Breast epithelium (tissue), 4 donors: Measurements from ENCODE around the gene ZNF274. TPM values are rescaled to one million over a fixed set of nuclear protein-coding genes. Genes with fewer than 3 reads are reported as not detected.

Experiments used
- DNase-seq, 2 donors: peaks; one replicate each; pipeline ENCODE4 v3.0.0-alpha.2; 2019; ENCODE audit warnings: low spot score in 2 of 2
- H3K27ac ChIP-seq, 2 donors: fragments of 200-600 bp; sonication (generic) in 1 of 2; one replicate each; pipeline ENCODE4 v1.5.1; 2016 to 2019; ENCODE audit warnings: mild to moderate bottlenecking in 1 of 2
- H3K27me3 ChIP-seq, 2 donors: fragments of 200-600 bp; sonication (generic) in 1 of 2; one replicate each; pipeline versions ENCODE4 v1.5.1 to v1.6.0; 2017 to 2019; ENCODE audit warnings: control low read depth in 1 of 2, mild to moderate bottlenecking in 1 of 2
- H3K36me3 ChIP-seq: fragments of 200-600 bp; one replicate; pipeline ENCODE4 v1.5.1; 2019
- H3K4me1 ChIP-seq, 2 donors: fragments of 200-600 bp; sonication (generic); one replicate each; pipeline ENCODE4 v1.5.1; 2016 to 2019; ENCODE audit warnings: control low read depth in 1 of 2
- H3K4me3 ChIP-seq, 3 donors: fragments of 200-600 bp; sonication (generic); 1 replicate in 2 of 3; 2 replicates in 1 of 3; pipeline ENCODE4 v1.5.1; 2016 to 2019; ENCODE audit warnings: mild to moderate bottlenecking in 3 of 3, moderate library complexity in 2 of 3
- H3K9me3 ChIP-seq, 2 donors: fragments of 200-600 bp; sonication (generic) in 1 of 2; one replicate each; pipeline ENCODE4 v1.5.1; 2016 to 2019; ENCODE audit warnings: control low read depth in 1 of 2
- POLR2A ChIP-seq: fragments of 450-650 bp; IDR thresholded peaks from one replicate; pipeline ENCODE4 v1.6.1; 2016; ENCODE audit warnings: antibody characterized with exemption, mild to moderate bottlenecking, moderate library complexity
- POLR2AphosphoS5 ChIP-seq, 3 donors: sonication (generic); formaldehyde crosslinking; IDR thresholded peaks; one replicate each; pipeline ENCODE4 v1.6.1; 2017; ENCODE audit warnings: antibody characterized with exemption in 3 of 3
- intact Hi-C: fragments of 100-400 bp; cut with DNase I; formaldehyde crosslinking; loops from one replicate; pipeline ENCODE4 v1.15.1; 2023; ENCODE audit warnings: low total_unique reads
- total RNA-seq, 3 donors: library from RNA; depleted of rRNA; stranded (reverse); fragments of >200 nt; gene quantifications; one replicate each; pipeline ENCODE4 v1.1.0, GENCODE V29; 2016
- TF ChIP-seq, protein P1 (sequence below), 3 donors: fragments of 450-650 bp; IDR thresholded peaks; one replicate each; pipeline ENCODE4 v1.5.1; 2016 to 2017; ENCODE audit warnings: antibody characterized with exemption in 3 of 3, mild to moderate bottlenecking in 3 of 3, moderate library complexity in 3 of 3

ZNF274 gene
- total RNA-seq, 3 donors from 2014 or later, result 21.9 to 46.5 (median 39.0) TPM

DNA sequence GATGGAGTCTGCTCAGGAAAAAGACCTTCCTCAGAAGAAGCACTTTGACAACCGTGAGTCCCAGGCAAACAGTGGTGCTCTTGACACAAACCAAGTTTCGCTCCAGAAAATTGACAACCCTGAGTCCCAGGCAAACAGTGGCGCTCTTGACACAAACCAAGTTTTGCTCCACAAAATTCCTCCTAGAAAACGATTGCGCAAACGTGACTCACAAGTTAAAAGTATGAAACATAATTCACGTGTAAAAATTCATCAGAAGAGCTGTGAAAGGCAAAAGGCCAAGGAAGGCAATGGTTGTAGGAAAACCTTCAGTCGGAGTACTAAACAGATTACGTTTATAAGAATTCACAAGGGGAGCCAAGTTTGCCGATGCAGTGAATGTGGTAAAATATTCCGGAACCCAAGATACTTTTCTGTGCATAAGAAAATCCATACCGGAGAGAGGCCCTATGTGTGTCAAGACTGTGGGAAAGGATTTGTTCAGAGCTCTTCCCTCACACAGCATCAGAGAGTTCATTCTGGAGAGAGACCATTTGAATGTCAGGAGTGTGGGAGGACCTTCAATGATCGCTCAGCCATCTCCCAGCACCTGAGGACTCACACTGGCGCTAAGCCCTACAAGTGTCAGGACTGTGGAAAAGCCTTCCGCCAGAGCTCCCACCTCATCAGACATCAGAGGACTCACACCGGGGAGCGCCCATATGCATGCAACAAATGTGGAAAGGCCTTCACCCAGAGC is 29.6 kb downstream of the ZNF274 start:
- Histone ChIP-seq H3K4me3 (no peak overlapping the region), H3K9me3 (peaks cover 99 to 100% of the 10 kb centered on the region in 2 donors), H3K4me1 (no peaks in the 10 kb centered on the region), H3K36me3 (peaks cover 62% of the 10 kb centered on the region), H3K27ac (no peak overlapping the region), H3K27me3 (no peaks in the 10 kb centered on the region)
- DNase-seq, result no peak
- intact Hi-C loops, result no loop called here
- TF ChIP-seq, protein P1, sequence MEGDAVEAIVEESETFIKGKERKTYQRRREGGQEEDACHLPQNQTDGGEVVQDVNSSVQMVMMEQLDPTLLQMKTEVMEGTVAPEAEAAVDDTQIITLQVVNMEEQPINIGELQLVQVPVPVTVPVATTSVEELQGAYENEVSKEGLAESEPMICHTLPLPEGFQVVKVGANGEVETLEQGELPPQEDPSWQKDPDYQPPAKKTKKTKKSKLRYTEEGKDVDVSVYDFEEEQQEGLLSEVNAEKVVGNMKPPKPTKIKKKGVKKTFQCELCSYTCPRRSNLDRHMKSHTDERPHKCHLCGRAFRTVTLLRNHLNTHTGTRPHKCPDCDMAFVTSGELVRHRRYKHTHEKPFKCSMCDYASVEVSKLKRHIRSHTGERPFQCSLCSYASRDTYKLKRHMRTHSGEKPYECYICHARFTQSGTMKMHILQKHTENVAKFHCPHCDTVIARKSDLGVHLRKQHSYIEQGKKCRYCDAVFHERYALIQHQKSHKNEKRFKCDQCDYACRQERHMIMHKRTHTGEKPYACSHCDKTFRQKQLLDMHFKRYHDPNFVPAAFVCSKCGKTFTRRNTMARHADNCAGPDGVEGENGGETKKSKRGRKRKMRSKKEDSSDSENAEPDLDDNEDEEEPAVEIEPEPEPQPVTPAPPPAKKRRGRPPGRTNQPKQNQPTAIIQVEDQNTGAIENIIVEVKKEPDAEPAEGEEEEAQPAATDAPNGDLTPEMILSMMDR (IDR thresholded peaks at IDR 0.05), result no peak
- no peak for TF ChIP-seq POLR2A
- no peak for TF ChIP-seq POLR2AphosphoS5 (IDR thresholded peaks at IDR 0.05)

DNA sequence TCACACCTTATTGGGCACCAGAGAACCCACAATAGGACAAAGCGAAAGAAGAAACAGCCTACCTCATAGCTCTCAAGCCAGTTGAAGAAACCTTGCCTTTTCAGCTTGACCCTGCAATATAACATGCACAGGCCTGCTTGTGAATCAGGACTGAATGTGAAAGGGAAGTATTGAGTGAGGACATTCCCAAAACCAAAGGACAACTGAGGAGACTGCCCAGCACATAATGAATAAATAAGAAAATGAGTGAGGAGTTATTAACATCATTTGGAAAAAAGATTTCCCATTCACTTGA is 30.2 kb downstream of the ZNF274 start:
- Histone ChIP-seq H3K36me3 (peaks cover 57% of the 10 kb centered on the region), H3K4me3 (no peak overlapping the region), H3K27me3 (no peaks in the 10 kb centered on the region), H3K9me3 (peaks cover 99 to 100% of the 10 kb centered on the region in 2 donors), H3K4me1 (no peaks in the 10 kb centered on the region), H3K27ac (no peak overlapping the region)
- intact Hi-C loops, result no loop called here
- DNase-seq, result no peak
- TF ChIP-seq POLR2AphosphoS5 (IDR thresholded peaks at IDR 0.05), result no peak
- TF ChIP-seq, protein P1 (IDR thresholded peaks at IDR 0.05), result no peak
- no peak for TF ChIP-seq POLR2A

DNA sequence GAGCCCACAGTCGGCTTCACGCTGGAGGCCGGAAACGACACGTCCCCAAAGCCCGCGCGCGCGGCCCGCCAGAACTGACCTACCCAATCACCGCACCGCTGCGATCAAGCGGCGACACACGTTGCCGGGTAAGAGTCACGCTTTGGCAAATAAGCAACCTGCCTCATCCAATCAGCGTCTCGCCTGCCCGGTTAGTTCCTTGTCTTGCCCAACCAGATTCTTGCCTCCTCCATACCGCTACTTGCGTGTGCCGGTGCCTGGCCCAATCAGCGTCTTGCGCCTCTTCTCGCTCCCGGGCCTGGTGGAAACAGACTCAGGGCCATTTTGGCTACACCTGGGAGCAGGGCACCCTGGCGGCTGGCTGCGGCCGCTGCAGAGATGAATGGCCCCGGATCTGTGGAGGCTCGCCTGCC is 34.2 kb downstream of the ZNF274 start:
- Histone ChIP-seq H3K9me3 (peaks cover 90 to 94% of the 10 kb centered on the region in 2 donors), H3K36me3 (peaks cover 17% of the 10 kb centered on the region), H3K27ac (no peak overlapping the region), H3K27me3 (no peaks in the 10 kb centered on the region), H3K4me1 (no peaks in the 10 kb centered on the region), H3K4me3 (no peak overlapping the region)
- DNase-seq, result no peak
- TF ChIP-seq, protein P1 (IDR thresholded peaks at IDR 0.05), result no peak
- TF ChIP-seq POLR2AphosphoS5 (IDR thresholded peaks at IDR 0.05) (no peak), POLR2A (no peak)
- intact Hi-C loops, result no loop called here

DNA sequence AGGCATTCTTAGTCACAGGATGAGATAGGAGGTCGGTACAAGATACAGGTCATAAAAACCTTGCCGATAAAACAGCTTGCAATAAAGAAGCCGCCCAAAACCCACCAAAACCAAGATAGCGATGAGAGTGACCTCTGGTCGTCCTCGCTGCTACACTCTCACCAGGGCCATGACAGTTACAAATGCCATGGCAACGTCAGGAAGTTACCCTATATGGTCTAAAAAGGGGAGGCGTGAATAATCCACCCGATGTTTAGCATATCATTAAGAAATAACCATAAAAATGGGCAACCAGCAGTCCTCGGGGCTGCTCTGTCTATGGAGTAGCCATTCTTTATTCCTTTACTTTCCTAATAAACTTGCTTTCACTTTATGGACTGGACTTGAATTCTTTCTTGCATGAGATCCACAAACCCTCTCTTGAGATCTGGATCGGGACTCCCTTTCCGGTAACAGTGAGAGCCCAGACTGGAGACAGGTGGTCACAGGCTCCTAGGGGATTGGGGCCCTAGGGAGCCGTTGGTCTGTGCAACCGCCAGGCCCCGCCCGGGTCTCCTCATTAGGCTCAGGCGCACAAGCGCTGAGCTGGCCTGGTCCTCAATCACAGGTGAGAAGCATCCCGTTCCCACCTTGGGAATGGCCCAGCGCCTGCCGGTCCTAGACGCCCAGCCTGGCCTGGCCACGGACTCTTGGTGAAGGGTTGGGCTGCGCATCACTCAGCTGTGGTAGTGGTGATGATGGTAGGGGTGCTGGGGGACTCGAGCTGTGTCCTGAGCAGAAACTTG is 34.9 kb downstream of the ZNF274 start:
- Histone ChIP-seq H3K27me3 (no peaks in the 10 kb centered on the region), H3K4me3 (no peak overlapping the region), H3K9me3 (peaks cover 90 to 92% of the 10 kb centered on the region in 2 donors), H3K27ac (no peak overlapping the region), H3K4me1 (no peaks in the 10 kb centered on the region), H3K36me3 (peaks cover 9% of the 10 kb centered on the region)
- no peak for DNase-seq
- intact Hi-C loops, result no loop called here
- TF ChIP-seq POLR2AphosphoS5 (IDR thresholded peaks at IDR 0.05) (no peak), POLR2A (no peak)
- TF ChIP-seq, protein P1 (IDR thresholded peaks at IDR 0.05), result no peak

DNA sequence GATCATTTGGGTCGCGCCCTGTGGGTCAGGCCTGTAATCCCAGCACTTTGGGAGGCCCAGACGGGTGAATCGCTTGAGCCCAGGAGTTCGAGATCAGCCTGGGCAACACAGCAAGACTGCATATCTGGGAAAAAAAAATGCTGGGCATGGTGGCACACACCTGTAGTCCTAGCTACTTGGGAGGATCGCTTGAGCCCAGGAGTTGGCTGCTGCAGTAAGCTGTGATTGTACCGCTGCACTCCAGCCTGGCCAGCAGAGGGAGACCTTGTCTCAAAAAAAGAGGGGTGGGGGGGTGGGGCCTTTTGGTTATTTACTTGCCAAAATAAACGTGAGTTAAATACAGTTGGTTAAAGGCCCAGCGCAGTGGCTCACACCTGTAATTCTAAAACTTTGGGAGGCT is 36.0 kb downstream of the ZNF274 start:
- H3K4me1 ChIP-seq, result no peaks in the 10 kb centered on the region
- peaks cover 86 to 90% of the 10 kb centered on the region in 2 donors for H3K9me3 ChIP-seq
- intact Hi-C loops, result no loop called here
- no peak for DNase-seq
- TF ChIP-seq POLR2AphosphoS5 (IDR thresholded peaks at IDR 0.05), result no peak
- no peak overlapping the region for H3K4me3 ChIP-seq
- no peaks in the 10 kb centered on the region for H3K27me3 ChIP-seq
- no peak overlapping the region for H3K27ac ChIP-seq
- H3K36me3 ChIP-seq, result no peaks in the 10 kb centered on the region
